Measurements from ENCODE around the gene ZNF431. TPM values are rescaled to one million over a fixed set of nuclear protein-coding genes. Genes with fewer than 3 reads are reported as not detected.

Gene ZNF431
- total and polyA plus RNA-seq, 2 experiments from 2014 or later: 18.0 to 47.5 TPM

DNA sequence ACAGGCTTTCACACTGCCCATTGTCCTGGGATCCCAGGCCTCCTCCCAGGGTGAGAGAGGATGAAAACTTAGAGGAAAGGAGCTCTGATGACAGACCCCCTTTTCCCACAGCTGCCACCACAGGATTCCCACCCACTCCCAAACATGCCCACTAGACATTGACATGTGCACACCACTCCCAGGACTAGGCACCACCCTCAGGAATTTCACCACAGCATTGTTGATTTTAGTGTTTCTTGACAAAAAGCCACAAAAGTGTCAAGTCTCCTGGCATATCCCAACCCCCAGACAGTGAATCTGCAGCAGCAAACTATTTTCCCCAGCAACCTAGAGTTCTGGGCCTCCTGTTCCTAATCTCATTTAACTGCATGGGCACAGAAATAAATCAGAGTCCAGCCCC, 49.7 kb upstream of the ZNF431 start (continued):
- TF ChIP-seq, protein P1, sequence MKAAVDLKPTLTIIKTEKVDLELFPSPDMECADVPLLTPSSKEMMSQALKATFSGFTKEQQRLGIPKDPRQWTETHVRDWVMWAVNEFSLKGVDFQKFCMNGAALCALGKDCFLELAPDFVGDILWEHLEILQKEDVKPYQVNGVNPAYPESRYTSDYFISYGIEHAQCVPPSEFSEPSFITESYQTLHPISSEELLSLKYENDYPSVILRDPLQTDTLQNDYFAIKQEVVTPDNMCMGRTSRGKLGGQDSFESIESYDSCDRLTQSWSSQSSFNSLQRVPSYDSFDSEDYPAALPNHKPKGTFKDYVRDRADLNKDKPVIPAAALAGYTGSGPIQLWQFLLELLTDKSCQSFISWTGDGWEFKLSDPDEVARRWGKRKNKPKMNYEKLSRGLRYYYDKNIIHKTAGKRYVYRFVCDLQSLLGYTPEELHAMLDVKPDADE (IDR thresholded peaks at IDR 0.05): no peak
- TF ChIP-seq ZNF331 (CRISPR knock-in tag; IDR thresholded peaks at IDR 0.05; ENCODE audit: low read depth) (no peak), JUNB (IDR thresholded peaks at IDR 0.05; ENCODE audit: unreplicated experiment) (no peak), EZH2 (IDR thresholded peaks at IDR 0.05; ENCODE audit: low read depth, unreplicated experiment) (no peak)
- TF ChIP-seq, protein P2, sequence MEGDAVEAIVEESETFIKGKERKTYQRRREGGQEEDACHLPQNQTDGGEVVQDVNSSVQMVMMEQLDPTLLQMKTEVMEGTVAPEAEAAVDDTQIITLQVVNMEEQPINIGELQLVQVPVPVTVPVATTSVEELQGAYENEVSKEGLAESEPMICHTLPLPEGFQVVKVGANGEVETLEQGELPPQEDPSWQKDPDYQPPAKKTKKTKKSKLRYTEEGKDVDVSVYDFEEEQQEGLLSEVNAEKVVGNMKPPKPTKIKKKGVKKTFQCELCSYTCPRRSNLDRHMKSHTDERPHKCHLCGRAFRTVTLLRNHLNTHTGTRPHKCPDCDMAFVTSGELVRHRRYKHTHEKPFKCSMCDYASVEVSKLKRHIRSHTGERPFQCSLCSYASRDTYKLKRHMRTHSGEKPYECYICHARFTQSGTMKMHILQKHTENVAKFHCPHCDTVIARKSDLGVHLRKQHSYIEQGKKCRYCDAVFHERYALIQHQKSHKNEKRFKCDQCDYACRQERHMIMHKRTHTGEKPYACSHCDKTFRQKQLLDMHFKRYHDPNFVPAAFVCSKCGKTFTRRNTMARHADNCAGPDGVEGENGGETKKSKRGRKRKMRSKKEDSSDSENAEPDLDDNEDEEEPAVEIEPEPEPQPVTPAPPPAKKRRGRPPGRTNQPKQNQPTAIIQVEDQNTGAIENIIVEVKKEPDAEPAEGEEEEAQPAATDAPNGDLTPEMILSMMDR (conservative IDR thresholded peaks at IDR 0.05; ENCODE audit: low read depth in 2 of 2): no peak

DNA sequence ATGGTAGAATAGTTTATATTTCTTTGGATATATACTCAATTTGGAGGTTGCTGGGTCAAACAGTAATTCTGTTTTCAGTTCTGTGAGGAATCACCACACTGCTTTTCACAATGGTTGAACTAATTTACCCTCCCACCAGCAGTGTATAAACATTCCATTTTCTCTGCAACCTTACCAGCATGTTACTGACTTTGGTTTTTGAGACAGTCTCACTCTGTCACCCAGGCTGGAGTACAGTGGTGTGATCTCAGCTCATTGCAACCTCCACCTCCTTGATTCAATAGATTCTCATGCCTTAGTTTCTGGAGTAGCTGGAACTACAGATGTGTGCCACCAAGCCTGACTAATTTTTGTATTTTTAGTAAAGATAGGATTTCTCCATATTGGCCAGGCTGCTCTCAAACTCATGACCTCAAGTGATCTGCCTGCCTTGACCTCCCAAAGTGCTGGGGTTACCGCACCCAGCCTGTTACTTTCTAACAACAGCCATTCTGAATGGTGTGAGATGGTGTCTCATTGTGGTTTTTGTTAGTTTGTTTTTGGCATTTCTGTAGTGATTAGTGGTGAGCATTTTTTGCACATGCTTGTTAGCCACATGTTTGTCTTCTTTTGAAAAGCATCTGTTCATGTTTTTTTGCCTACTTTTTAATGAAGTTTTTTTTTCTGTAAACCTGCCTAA, 47.4 kb upstream of the ZNF431 start:
- ATAC-seq (no peak), DNase-seq (ENCODE audit: low spot score) (no peak)
- Histone ChIP-seq H3K9me2 (ENCODE audit: insufficient read depth) (peaks cover 5% of the 10 kb centered on the region; the same call in 1 of the 2 replicates), H3K27me3 (ENCODE audit: insufficient read depth) (no peaks in the 10 kb centered on the region), H3K4me3 (no peak overlapping the region), H3F3A (replicated peaks; ENCODE audit: low read depth) (no peaks in the 10 kb centered on the region), H3K36me3 (ENCODE audit: insufficient read depth) (no peaks in the 10 kb centered on the region), H3K79me2 (replicated peaks; ENCODE audit: insufficient read depth) (peaks cover 51% of the 10 kb centered on the region), H4K20me1 (replicated peaks; ENCODE audit: insufficient read depth) (0 out of 2 replicates have a peak, but pooled peaks cover 6% of the 10 kb centered on the region), H3K4me1 (ENCODE audit: insufficient read depth) (no peaks in the 10 kb centered on the region; the same call in 1 of the 2 replicates), H2AFZ (no peak overlapping the region), H3K27ac (ENCODE audit: low read depth) (no peak overlapping the region), H3K4me2 (no peak overlapping the region)
- no peaks in the 10 kb centered on the region for H3K27me3 Mint-ChIP-seq (ENCODE audit: insufficient read depth, low read depth, poor library complexity)
- no peaks in the 10 kb centered on the region for H3K9me3 Mint-ChIP-seq
- no peak for TF ChIP-seq EZH2 (IDR thresholded peaks at IDR 0.05; ENCODE audit: low read depth, unreplicated experiment)
- no peak for TF ChIP-seq EZH2phosphoT487 (IDR thresholded peaks at IDR 0.05; ENCODE audit: unreplicated experiment)
- TF ChIP-seq, protein P1 (IDR thresholded peaks at IDR 0.05): no peak
- no peak for TF ChIP-seq POLR2AphosphoS5 (IDR thresholded peaks at IDR 0.05; ENCODE audit: low read depth)
- peaks cover 40% of the 10 kb centered on the region for H3K36me3 Mint-ChIP-seq (ENCODE audit: low read depth)
- no peak overlapping the region for H3K4me3 Mint-ChIP-seq
- H3K4me1 Mint-ChIP-seq: peaks cover 11% of the 10 kb centered on the region
- no peak overlapping the region for H3K27ac Mint-ChIP-seq

DNA sequence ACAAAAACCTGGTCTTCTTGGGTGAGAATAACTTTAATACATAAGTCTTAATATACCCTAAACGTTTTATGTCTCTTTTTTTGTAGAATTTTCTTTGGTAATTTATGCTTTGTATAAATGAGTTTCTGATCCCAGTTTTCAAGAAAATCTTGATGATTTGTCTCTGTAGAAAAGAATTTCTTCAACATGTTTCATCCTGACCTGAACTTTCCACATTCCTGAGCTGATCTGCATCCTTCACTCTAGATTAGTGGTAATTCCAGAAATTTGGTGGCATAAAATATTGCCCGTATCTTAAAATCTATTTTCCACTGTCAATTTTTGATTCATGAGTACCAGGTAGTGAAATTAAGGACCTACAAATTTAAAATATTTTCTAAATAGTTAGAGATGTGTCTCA, 43.5 kb upstream of the ZNF431 start:
- Mint-ChIP-seq H3K27ac (no peak overlapping the region), H3K4me3 (no peak overlapping the region), H3K9me3 (no peaks in the 10 kb centered on the region), H3K36me3 (ENCODE audit: low read depth) (peaks cover 31% of the 10 kb centered on the region), H3K27me3 (ENCODE audit: insufficient read depth, low read depth, poor library complexity) (no peaks in the 10 kb centered on the region), H3K4me1 (no peaks in the 10 kb centered on the region)
- no peaks in the 10 kb centered on the region for H3K36me3 ChIP-seq (ENCODE audit: insufficient read depth)
- H3K4me2 ChIP-seq: no peak overlapping the region
- ATAC-seq (no peak), DNase-seq (ENCODE audit: low spot score) (no peak)
- peaks cover 33% of the 10 kb centered on the region for H3K79me2 ChIP-seq (replicated peaks; ENCODE audit: insufficient read depth)
- no peaks in the 10 kb centered on the region for H3K4me1 ChIP-seq (ENCODE audit: insufficient read depth)
- no peak overlapping the region for H2AFZ ChIP-seq
- H3K4me3 ChIP-seq: no peak overlapping the region
- 0 out of 2 replicates have a peak, but pooled peaks cover 6% of the 10 kb centered on the region for H4K20me1 ChIP-seq (replicated peaks; ENCODE audit: insufficient read depth)
- no peak overlapping the region for H3K27ac ChIP-seq (ENCODE audit: low read depth)
- H3F3A ChIP-seq (replicated peaks; ENCODE audit: low read depth): no peaks in the 10 kb centered on the region
- H3K27me3 ChIP-seq (ENCODE audit: insufficient read depth): no peaks in the 10 kb centered on the region
- no peak for TF ChIP-seq POLR2AphosphoS5 (IDR thresholded peaks at IDR 0.05; ENCODE audit: low read depth)
- TF ChIP-seq EZH2phosphoT487 (IDR thresholded peaks at IDR 0.05; ENCODE audit: unreplicated experiment): no peak
- peaks cover 5% of the 10 kb centered on the region; the same call in 1 of the 2 replicates for H3K9me2 ChIP-seq (ENCODE audit: insufficient read depth)
